Endothelial cell of umbilical vein (primary cell): Measurements from ENCODE around the gene CYBB. TPM values are rescaled to one million over a fixed set of nuclear protein-coding genes. Genes with fewer than 3 reads are reported as not detected.

Experiments
- BruUV-seq: library from RNA; stranded (reverse); fragments of 400-500 nt; replicated peaks from 2 replicates; lab custom pipeline; 2021; lab: Mats Ljungman, UMichigan
- CTCF ChIA-PET: fragments of 300-600, 350-600 bp; sonication (Branson Sonifier 250); formaldehyde crosslinking; loops from one replicate; lab custom pipeline; 2021; ENCODE audit warnings: antibody characterized with exemption, inconsistent platforms; lab: Charles Lee
- POLR2A ChIA-PET: fragments of 300-600, 350-600 bp; sonication (Branson Sonifier 250); formaldehyde crosslinking; loops from one replicate; lab custom pipeline; 2021; ENCODE audit warnings: antibody characterized with exemption, inconsistent platforms; lab: Charles Lee
- DNase-seq: peaks from one replicate; pipeline ENCODE4 v3.0.0-alpha.2; 2011; ENCODE audit warnings: low read depth, low spot score
- FAIRE-seq: peaks from 2 replicates; lab custom pipeline; 2011; peaks lifted over from hg19 to GRCh38; lab: Jason Lieb, UNC
- H2AFZ ChIP-seq: 2 replicates; pipeline ENCODE4 v1.6.0; 2012; ENCODE audit warnings: low read depth, low read length, control low read depth, inconsistent platforms
- H3K27ac ChIP-seq: 2 replicates; pipeline ENCODE4 v1.5.1; 2011; ENCODE audit warnings: low read depth, mild to moderate bottlenecking, control low read depth, low read length, moderate library complexity; ENCODE audit not compliant: insufficient read depth
- H3K27me3 ChIP-seq, 2 experiments: 2 replicates each; pipeline versions ENCODE4 v1.6.0 to v1.6.1; 2011; ENCODE audit warnings: low read length in 2 of 2, mixed read lengths in 1 of 2; ENCODE audit not compliant: control insufficient read depth in 2 of 2, insufficient read depth in 2 of 2
- H3K36me3 ChIP-seq, 2 experiments: 2 replicates in 1 of 2; 3 replicates in 1 of 2; pipeline ENCODE4 v1.5.1; 2011; ENCODE audit warnings: low read length in 2 of 2, mild to moderate bottlenecking in 1 of 2, moderate library complexity in 1 of 2; ENCODE audit not compliant: control insufficient read depth in 2 of 2, insufficient read depth in 2 of 2; ENCODE audit errors: extremely low read depth in 1 of 2
- H3K4me1 ChIP-seq: 3 replicates; pipeline ENCODE4 v1.5.1; 2011; ENCODE audit warnings: mild to moderate bottlenecking, low read length; ENCODE audit not compliant: control insufficient read depth, insufficient read depth; ENCODE audit errors: extremely low read depth
- H3K4me2 ChIP-seq: 2 replicates; pipeline ENCODE4 v1.6.1; 2011; ENCODE audit warnings: low read length, control low read depth, mixed read lengths; ENCODE audit not compliant: insufficient read depth
- H3K4me3 ChIP-seq, 3 experiments: fragments of 200-600 bp in 1 of 3; sonication (generic), shearing (Covaris generic) in 1 of 3; replicated peaks in 1 of 3; 2 replicates each; pipeline ENCODE4 v1.5.1; 2011 to 2016; ENCODE audit warnings: control low read depth in 3 of 3, low read length in 3 of 3, mild to moderate bottlenecking in 2 of 3, inconsistent platforms in 1 of 3, low read depth in 1 of 3, moderate library complexity in 1 of 3; ENCODE audit not compliant: insufficient read depth in 1 of 3
- H3K79me2 ChIP-seq: 2 replicates; pipeline ENCODE4 v1.6.0; 2012; ENCODE audit warnings: low read length, inconsistent platforms; ENCODE audit not compliant: control insufficient read depth, insufficient read depth
- H3K9ac ChIP-seq: replicated peaks from 2 replicates; pipeline ENCODE3; 2011; ENCODE audit warnings: low read length, control low read depth; ENCODE audit not compliant: insufficient read depth; ENCODE audit errors: extremely low read depth
- H3K9me1 ChIP-seq: replicated peaks from 3 replicates; pipeline ENCODE4 v1.6.0; 2011; ENCODE audit warnings: mild to moderate bottlenecking, low read length; ENCODE audit not compliant: control insufficient read depth, insufficient read depth; ENCODE audit errors: extremely low read depth
- H3K9me3 ChIP-seq: replicated peaks from 2 replicates; pipeline ENCODE4 v1.5.1; 2012; ENCODE audit warnings: low read length, inconsistent platforms; ENCODE audit not compliant: control insufficient read depth, insufficient read depth
- H4K20me1 ChIP-seq: replicated peaks from 2 replicates; pipeline ENCODE3; 2011; ENCODE audit warnings: mild to moderate bottlenecking, low read length; ENCODE audit not compliant: control insufficient read depth, insufficient read depth; ENCODE audit errors: extremely low read depth
- EZH2 ChIP-seq: IDR thresholded peaks from 2 replicates; pipeline ENCODE4 v1.6.1; 2012; ENCODE audit warnings: borderline replicate concordance, low read depth, mild to moderate bottlenecking, moderate library complexity, low read length, inconsistent platforms; ENCODE audit not compliant: severe bottlenecking
- JUN ChIP-seq: IDR thresholded peaks from 2 replicates; pipeline ENCODE4 v1.6.1; 2011; ENCODE audit warnings: borderline replicate concordance, low read depth; ENCODE audit not compliant: insufficient read length, insufficient read depth
- MAX ChIP-seq: IDR thresholded peaks from 2 replicates; pipeline ENCODE4 v1.6.1; 2011; ENCODE audit not compliant: insufficient read depth, insufficient read length
- dilution Hi-C: fragments of 300-500 bp; cut with MboI; formaldehyde crosslinking; loops from one replicate; pipeline ENCODE4 v1.15.0; 2019; ENCODE audit warnings: low sequenced_read_pairs; ENCODE audit not compliant: extremely low pct_ligation_motif_present
- intact Hi-C: fragments of 100-400 bp; cut with micrococcal nuclease; formaldehyde crosslinking; loops from one replicate; pipeline ENCODE4 v1.10.0; 2022
- polyA plus RNA-seq, 4 experiments: library from polyadenylated mRNA; depleted of rRNA in 3 of 4; stranded (reverse) in 3 of 4; unstranded in 1 of 4; fragments of >200 nt; gene quantifications; 2 replicates each; pipeline versions ENCODE4 v1.2.1 to v1.2.3, GENCODE V29; 2011 to 2012; ENCODE audit warnings: missing spikeins in 1 of 4
- total RNA-seq: library from RNA; stranded (reverse); gene quantifications from 2 replicates; pipeline ENCODE4 v1.2.3, GENCODE V29; 2021
- TF ChIP-seq, protein P1 (sequence below), 2 donors: IDR thresholded peaks; 1 replicate in 1 of 2; 2 replicates in 1 of 2; pipeline ENCODE4 v1.5.1; 2011; ENCODE audit warnings: low read length in 2 of 2, mild to moderate bottlenecking in 2 of 2, moderate library complexity in 2 of 2, control low read depth in 1 of 2, inconsistent platforms in 1 of 2, low read depth in 1 of 2; ENCODE audit not compliant: insufficient read depth in 1 of 2; ENCODE audit errors: extremely low read depth in 1 of 2

CYBB gene
- total and polyA plus RNA-seq, 2 donors (not counting 3 experiments of a cell fraction or from before 2014, with no cell fraction given) = not detected

- Histone ChIP-seq H3K9me3 (no peaks in the 10 kb centered on the region), H4K20me1 (no peaks in the 10 kb centered on the region), H3K27ac (no peak overlapping the region), H3K79me2 (no peaks in the 10 kb centered on the region), H3K9me1 (no peaks in the 10 kb centered on the region), H3K4me3 (no peak overlapping the region), H3K27me3 (no peaks in the 10 kb centered on the region), H2AFZ (no peak overlapping the region), H3K36me3 (no peaks in the 10 kb centered on the region), H3K4me1 (no peaks in the 10 kb centered on the region), H3K9ac (no peak overlapping the region), H3K4me2 (no peak overlapping the region)
- intact Hi-C loops (loop anchor here (1.0 to 5.0 kb wide), 3 partner anchors 79 to 522 kb away; partner anchors contain the start of gene LANCL3), dilution Hi-C loops (no loop called here)
- TF ChIP-seq JUN = no peak
- no peak for TF ChIP-seq MAX
- TF ChIP-seq, protein P1, sequence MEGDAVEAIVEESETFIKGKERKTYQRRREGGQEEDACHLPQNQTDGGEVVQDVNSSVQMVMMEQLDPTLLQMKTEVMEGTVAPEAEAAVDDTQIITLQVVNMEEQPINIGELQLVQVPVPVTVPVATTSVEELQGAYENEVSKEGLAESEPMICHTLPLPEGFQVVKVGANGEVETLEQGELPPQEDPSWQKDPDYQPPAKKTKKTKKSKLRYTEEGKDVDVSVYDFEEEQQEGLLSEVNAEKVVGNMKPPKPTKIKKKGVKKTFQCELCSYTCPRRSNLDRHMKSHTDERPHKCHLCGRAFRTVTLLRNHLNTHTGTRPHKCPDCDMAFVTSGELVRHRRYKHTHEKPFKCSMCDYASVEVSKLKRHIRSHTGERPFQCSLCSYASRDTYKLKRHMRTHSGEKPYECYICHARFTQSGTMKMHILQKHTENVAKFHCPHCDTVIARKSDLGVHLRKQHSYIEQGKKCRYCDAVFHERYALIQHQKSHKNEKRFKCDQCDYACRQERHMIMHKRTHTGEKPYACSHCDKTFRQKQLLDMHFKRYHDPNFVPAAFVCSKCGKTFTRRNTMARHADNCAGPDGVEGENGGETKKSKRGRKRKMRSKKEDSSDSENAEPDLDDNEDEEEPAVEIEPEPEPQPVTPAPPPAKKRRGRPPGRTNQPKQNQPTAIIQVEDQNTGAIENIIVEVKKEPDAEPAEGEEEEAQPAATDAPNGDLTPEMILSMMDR (IDR thresholded peaks at IDR 0.05; ENCODE audit: extremely low read depth in 1 of 2, insufficient read depth in 1 of 2, low read depth in 1 of 2, low read length in 2 of 2) = no peak
- TF ChIP-seq EZH2 = no peak
- no TSS peak for BruUV-seq
- ChIA-PET POLR2A (no interaction called here), CTCF (interaction anchor here (0.7 to 3.6 kb wide), 7 partner anchors 19 to 523 kb away, joined by 3 to 33 read pairs (median 3); no protein-coding TSS in a partner anchor)
- no peak for FAIRE-seq
- no peak for DNase-seq
These were observed 44.8 kb downstream of the CYBB start for GRCh38 chrX:37824491-37825214.
